ENCODE measurements around the gene PYY.

DNA sequence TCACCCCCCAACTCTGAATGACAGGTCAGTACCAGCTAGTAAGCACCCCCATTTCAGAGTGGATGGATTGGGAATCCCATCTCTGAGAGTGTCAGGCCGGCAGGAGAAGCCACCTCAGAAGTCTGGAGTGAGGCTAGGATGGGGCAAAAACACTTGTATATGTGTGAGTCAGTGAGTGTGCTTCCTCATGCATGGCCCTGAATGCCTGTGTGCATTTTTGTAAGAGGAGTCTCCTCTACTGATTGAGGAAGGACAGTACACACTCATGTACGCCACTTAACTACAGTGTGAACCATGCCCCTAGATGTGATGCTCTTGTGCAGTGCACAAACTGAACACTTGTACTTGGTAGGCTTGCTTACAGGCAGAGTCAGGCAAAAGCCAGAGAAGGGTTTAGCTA is 28.4 kb upstream of the PYY start:
- TF ChIP-seq, protein P1, sequence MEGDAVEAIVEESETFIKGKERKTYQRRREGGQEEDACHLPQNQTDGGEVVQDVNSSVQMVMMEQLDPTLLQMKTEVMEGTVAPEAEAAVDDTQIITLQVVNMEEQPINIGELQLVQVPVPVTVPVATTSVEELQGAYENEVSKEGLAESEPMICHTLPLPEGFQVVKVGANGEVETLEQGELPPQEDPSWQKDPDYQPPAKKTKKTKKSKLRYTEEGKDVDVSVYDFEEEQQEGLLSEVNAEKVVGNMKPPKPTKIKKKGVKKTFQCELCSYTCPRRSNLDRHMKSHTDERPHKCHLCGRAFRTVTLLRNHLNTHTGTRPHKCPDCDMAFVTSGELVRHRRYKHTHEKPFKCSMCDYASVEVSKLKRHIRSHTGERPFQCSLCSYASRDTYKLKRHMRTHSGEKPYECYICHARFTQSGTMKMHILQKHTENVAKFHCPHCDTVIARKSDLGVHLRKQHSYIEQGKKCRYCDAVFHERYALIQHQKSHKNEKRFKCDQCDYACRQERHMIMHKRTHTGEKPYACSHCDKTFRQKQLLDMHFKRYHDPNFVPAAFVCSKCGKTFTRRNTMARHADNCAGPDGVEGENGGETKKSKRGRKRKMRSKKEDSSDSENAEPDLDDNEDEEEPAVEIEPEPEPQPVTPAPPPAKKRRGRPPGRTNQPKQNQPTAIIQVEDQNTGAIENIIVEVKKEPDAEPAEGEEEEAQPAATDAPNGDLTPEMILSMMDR (IDR thresholded peaks at IDR 0.05 in 8 of 11, conservative IDR thresholded peaks at IDR 0.05 in 3 of 11): no peak
- TF ChIP-seq POLR2A (IDR thresholded peaks at IDR 0.05) (no peak), POLR2AphosphoS5 (IDR thresholded peaks at IDR 0.05) (no peak)

All from spleen (tissue), 7 donors.